ENCODE data around the gene CD200. TPM values are rescaled to one million over a fixed set of nuclear protein-coding genes. Genes with fewer than 3 reads are reported as not detected.

Gene CD200
- total and polyA plus RNA-seq, 10 of the 15 experiments (the other 5 are each of a cell fraction or from before 2014, with no cell fraction given), result 21.2 to 84.3 (median 33.2) TPM

- peaks cover 15% of the 10 kb centered on the region for H3K4me1 ChIP-seq (ENCODE audit: control insufficient read depth, insufficient read depth, low read length)
- ATAC-seq (no peak), FAIRE-seq (no peak), DNase-seq (ENCODE audit: low read depth, low spot score) (no peak)
- H3K4me2 ChIP-seq (ENCODE audit: control insufficient read depth, insufficient read depth), result no peak overlapping the region
- H3K9me3 ChIP-seq (replicated peaks; ENCODE audit: control insufficient read depth, insufficient read depth, low read length), result no peaks in the 10 kb centered on the region; the same call in 2 of the 3 replicates
- no peak overlapping the region for H3K4me3 ChIP-seq
- TF ChIP-seq POLR2A (IDR thresholded peaks at IDR 0.05; ENCODE audit: low read depth, low read length), result no peak
- no peak for TF ChIP-seq EP300 (IDR thresholded peaks at IDR 0.05; ENCODE audit: borderline replicate concordance in 1 of 2, control insufficient read depth in 1 of 2, low read depth in 2 of 2, low read length in 2 of 2)
- no peak for TF ChIP-seq RCOR1 (conservative IDR thresholded peaks at IDR 0.05; ENCODE audit: low read depth, low read length)
- no peak for TF ChIP-seq RUNX3 (IDR thresholded peaks at IDR 0.05; ENCODE audit: low read length)
- no peak for TF ChIP-seq MTA3 (IDR thresholded peaks at IDR 0.05; ENCODE audit: borderline replicate concordance, low read length)
- H3K79me2 ChIP-seq (ENCODE audit: control insufficient read depth, insufficient read depth, low read length), result no peaks in the 10 kb centered on the region
- no peaks in the 10 kb centered on the region for H4K20me1 ChIP-seq (ENCODE audit: control insufficient read depth, insufficient read depth)
- CTCF ChIA-PET, result interaction anchor here (1.3 to 2.4 kb wide), 3 partner anchors 13 to 120 kb away, joined by 3 to 6 read pairs (median 6); no protein-coding TSS in a partner anchor
- WGBS (ENCODE audit: insufficient coverage, insufficient replicate concordance, low lambda C conversion rate, missing lambda C conversion rate), result 96% methylated on average over 3 of the region's 3 CpGs
- POLR2A ChIA-PET, result interaction anchor here (1.2 kb wide), 1 partner anchor 274 kb away, joined by 3 read pairs; no protein-coding TSS in a partner anchor
- H3K27ac ChIP-seq (ENCODE audit: control insufficient read depth, insufficient read depth), result no peak overlapping the region
- no peaks in the 10 kb centered on the region for H3K27me3 ChIP-seq (replicated peaks in 1 of 2; ENCODE audit: control insufficient read depth in 2 of 2, insufficient read depth in 2 of 2, low read length in 1 of 2)
- RAD21 ChIA-PET (ENCODE audit: unreplicated experiment), result interaction anchor here (0.5 to 7.5 kb wide), 3 partner anchors 77 to 300 kb away, joined by 3 to 57 read pairs (median 3); partner anchors contain the start of gene CD200
- in situ Hi-C loops (cut with MboI), result no loop called here
- H2AFZ ChIP-seq (ENCODE audit: control insufficient read depth, low read depth, low read length), result no peak overlapping the region
- H3K9ac ChIP-seq (ENCODE audit: control insufficient read depth, insufficient read depth, low read length), result no peak overlapping the region
- H3K36me3 ChIP-seq (ENCODE audit: control insufficient read depth in 2 of 2, insufficient read depth in 2 of 2, low read length in 1 of 2), result no peaks in the 10 kb centered on the region
- no TSS peak for BruUV-seq (replicated peaks)
- SMC1A ChIA-PET (ENCODE audit: uncharacterized antibody, unreplicated experiment), result interaction anchor here (0.8 to 2.4 kb wide), 3 partner anchors 13 to 77 kb away, joined by 3 to 10 read pairs (median 4); no protein-coding TSS in a partner anchor
- intact Hi-C loops (cut with micrococcal nuclease; ENCODE audit: unreplicated experiment), result no loop called here
Measured at GRCh38 chr3:112411425-112411824, 78.5 kb downstream of the CD200 start.

Other genes with a start within 250 kb of the CD200 start
- 0.45 and 0.71 TPM in 2 replicates for gene C3orf52, start 246.8 kb upstream of the CD200 start, total RNA-seq (2014; rRNA removed)
- 0.54 and 0.55 TPM in 2 replicates for gene C3orf52, start 246.8 kb upstream of the CD200 start, total RNA-seq (2014; rRNA removed; fragmentation: Illumina TruSeq; extraction: Trizol)
- gene C3orf52, start 246.8 kb upstream of the CD200 start, total RNA-seq (2021), result 0.15 and 0.19 TPM in 2 replicates
- 1.9 and 2.3 TPM in 2 replicates for gene C3orf52, start 246.8 kb upstream of the CD200 start, polyA plus RNA-seq (2011; rRNA removed)
- 0.21 and 0.29 TPM in 2 replicates for gene C3orf52, start 246.8 kb upstream of the CD200 start, polyA plus RNA-seq (2014; fragmentation: Illumina TruSeq; extraction: Trizol)
- gene C3orf52, start 246.8 kb upstream of the CD200 start, polyA plus RNA-seq (2014; fragmentation: Nextera tagmentation; extraction: Ambion mirVana), result 1 to 10 TPM in 1 of 2 experiments, under 1 TPM in 1; 0.93 to 1.1 TPM
- 0.24 and 0.53 TPM in 2 replicates for gene C3orf52, start 246.8 kb upstream of the CD200 start, polyA plus RNA-seq (2014; rRNA removed)
- 1 to 10 TPM; 1.8 TPM for gene C3orf52, start 246.8 kb upstream of the CD200 start, polyA plus RNA-seq (2016; fragmentation: Nextera tagmentation; extraction: Ambion mirVana)
- 88.3 and 106 TPM in 2 replicates for gene GCSAM, start 199.9 kb upstream of the CD200 start, total RNA-seq (2014; rRNA removed)
- gene GCSAM, start 199.9 kb upstream of the CD200 start, total RNA-seq (2014; rRNA removed; fragmentation: Illumina TruSeq; extraction: Trizol), result 101 and 110 TPM in 2 replicates
- 81.5 and 100 TPM in 2 replicates for gene GCSAM, start 199.9 kb upstream of the CD200 start, total RNA-seq (2021)
- 407 and 443 TPM in 2 replicates for gene GCSAM, start 199.9 kb upstream of the CD200 start, polyA plus RNA-seq (2011; rRNA removed)
- 204 and 282 TPM in 2 replicates for gene GCSAM, start 199.9 kb upstream of the CD200 start, polyA plus RNA-seq (2014; fragmentation: Illumina TruSeq; extraction: Trizol)
- gene GCSAM, start 199.9 kb upstream of the CD200 start, polyA plus RNA-seq (2014; fragmentation: Nextera tagmentation; extraction: Ambion mirVana), result 100 to 1,000 TPM; 127 to 168 TPM
- 99.5 and 114 TPM in 2 replicates for gene GCSAM, start 199.9 kb upstream of the CD200 start, polyA plus RNA-seq (2014; rRNA removed)
- gene GCSAM, start 199.9 kb upstream of the CD200 start, polyA plus RNA-seq (2016; fragmentation: Nextera tagmentation; extraction: Ambion mirVana), result 10 to 100 TPM; 85.4 to 89.0 TPM
- not detected in 2 replicates for gene SLC9C1, start 38.9 kb upstream of the CD200 start, total RNA-seq (2014; rRNA removed)
- gene SLC9C1, start 38.9 kb upstream of the CD200 start, total RNA-seq (2014; rRNA removed; fragmentation: Illumina TruSeq; extraction: Trizol), result not detected in 2 replicates
- gene SLC9C1, start 38.9 kb upstream of the CD200 start, total RNA-seq (2021), result not detected in 2 replicates
- gene SLC9C1, start 38.9 kb upstream of the CD200 start, polyA plus RNA-seq (2011; rRNA removed), result 0.23 TPM in 1 of 2 replicates, not detected in the other
- gene SLC9C1, start 38.9 kb upstream of the CD200 start, polyA plus RNA-seq (2014; fragmentation: Illumina TruSeq; extraction: Trizol), result not detected in 2 replicates
- gene SLC9C1, start 38.9 kb upstream of the CD200 start, polyA plus RNA-seq (2014; fragmentation: Nextera tagmentation; extraction: Ambion mirVana), result not detected
- not detected in 2 replicates for gene SLC9C1, start 38.9 kb upstream of the CD200 start, polyA plus RNA-seq (2014; rRNA removed)
- not detected for gene SLC9C1, start 38.9 kb upstream of the CD200 start, polyA plus RNA-seq (2016; fragmentation: Nextera tagmentation; extraction: Ambion mirVana)
- 65.2 and 83.6 TPM in 2 replicates for gene BTLA, start 166.3 kb downstream of the CD200 start, total RNA-seq (2014; rRNA removed)
- 91.5 and 99.0 TPM in 2 replicates for gene BTLA, start 166.3 kb downstream of the CD200 start, total RNA-seq (2014; rRNA removed; fragmentation: Illumina TruSeq; extraction: Trizol)
- 78.4 and 79.7 TPM in 2 replicates for gene BTLA, start 166.3 kb downstream of the CD200 start, total RNA-seq (2021)
- 134 and 185 TPM in 2 replicates for gene BTLA, start 166.3 kb downstream of the CD200 start, polyA plus RNA-seq (2011; rRNA removed)
- gene BTLA, start 166.3 kb downstream of the CD200 start, polyA plus RNA-seq (2014; fragmentation: Illumina TruSeq; extraction: Trizol), result 88.7 and 107 TPM in 2 replicates
- gene BTLA, start 166.3 kb downstream of the CD200 start, polyA plus RNA-seq (2014; fragmentation: Nextera tagmentation; extraction: Ambion mirVana), result 100 to 1,000 TPM; 101 to 134 TPM
- gene BTLA, start 166.3 kb downstream of the CD200 start, polyA plus RNA-seq (2014; rRNA removed), result 47.9 and 66.5 TPM in 2 replicates
- gene BTLA, start 166.3 kb downstream of the CD200 start, polyA plus RNA-seq (2016; fragmentation: Nextera tagmentation; extraction: Ambion mirVana), result 10 to 100 TPM; 55.4 to 66.7 TPM
- 60.6 and 67.6 TPM in 2 replicates for gene ATG3, start 228.8 kb downstream of the CD200 start, total RNA-seq (2014; rRNA removed)
- 57.2 and 62.0 TPM in 2 replicates for gene ATG3, start 228.8 kb downstream of the CD200 start, total RNA-seq (2014; rRNA removed; fragmentation: Illumina TruSeq; extraction: Trizol)
- gene ATG3, start 228.8 kb downstream of the CD200 start, total RNA-seq (2021), result 48.2 and 53.7 TPM in 2 replicates
- 65.1 and 85.7 TPM in 2 replicates for gene ATG3, start 228.8 kb downstream of the CD200 start, polyA plus RNA-seq (2011; rRNA removed)
- 68.6 and 97.1 TPM in 2 replicates for gene ATG3, start 228.8 kb downstream of the CD200 start, polyA plus RNA-seq (2014; fragmentation: Illumina TruSeq; extraction: Trizol)
- gene ATG3, start 228.8 kb downstream of the CD200 start, polyA plus RNA-seq (2014; fragmentation: Nextera tagmentation; extraction: Ambion mirVana), result 10 to 100 TPM; 49.8 to 71.2 TPM
- gene ATG3, start 228.8 kb downstream of the CD200 start, polyA plus RNA-seq (2014; rRNA removed), result 52.2 and 53.4 TPM in 2 replicates
- gene ATG3, start 228.8 kb downstream of the CD200 start, polyA plus RNA-seq (2016; fragmentation: Nextera tagmentation; extraction: Ambion mirVana), result 10 to 100 TPM; 95.0 to 97.0 TPM
- gene SLC35A5, start 228.9 kb downstream of the CD200 start, total RNA-seq (2014; rRNA removed), result 15.8 and 25.6 TPM in 2 replicates
- 14.7 and 17.0 TPM in 2 replicates for gene SLC35A5, start 228.9 kb downstream of the CD200 start, total RNA-seq (2014; rRNA removed; fragmentation: Illumina TruSeq; extraction: Trizol)
- 16.3 and 20.0 TPM in 2 replicates for gene SLC35A5, start 228.9 kb downstream of the CD200 start, total RNA-seq (2021)
- 38.1 and 56.0 TPM in 2 replicates for gene SLC35A5, start 228.9 kb downstream of the CD200 start, polyA plus RNA-seq (2011; rRNA removed)
- gene SLC35A5, start 228.9 kb downstream of the CD200 start, polyA plus RNA-seq (2014; fragmentation: Illumina TruSeq; extraction: Trizol), result 20.8 and 28.7 TPM in 2 replicates
- 10 to 100 TPM; 10.9 to 15.7 TPM for gene SLC35A5, start 228.9 kb downstream of the CD200 start, polyA plus RNA-seq (2014; fragmentation: Nextera tagmentation; extraction: Ambion mirVana)
- gene SLC35A5, start 228.9 kb downstream of the CD200 start, polyA plus RNA-seq (2014; rRNA removed), result 11.3 and 12.8 TPM in 2 replicates
- gene SLC35A5, start 228.9 kb downstream of the CD200 start, polyA plus RNA-seq (2016; fragmentation: Nextera tagmentation; extraction: Ambion mirVana), result 10 to 100 TPM; 32.0 to 35.6 TPM

Data from GM12878 (cell line).